GM21390 (cell line): Measurements from ENCODE around the gene RAMAC.
"Not testable (repeated sequence)": the region's sequence is repeated elsewhere in the genome, so short reads cannot be mapped to it uniquely, and the experiment has no call there.

Source experiments
- ATAC-seq: cut with Tn5 transposase; IDR thresholded peaks from one replicate; pipeline ENCODE4 v1.9.1; 2021; ENCODE audit not compliant: unreplicated experiment

Gene RAMAC

GRCh38 chr15:82966671-82967071 lies 19.3 kb upstream of the RAMAC start:
- peak; percentile 85 for ATAC-seq

- no peak for ATAC-seq
These were observed 17.9 kb upstream of the RAMAC start for GRCh38 chr15:82968066-82968465.

GRCh38 chr15:82969353-82969752 lies 16.7 kb upstream of the RAMAC start:
- no peak for ATAC-seq

GRCh38 chr15:82970078-82970686 lies 15.8 kb upstream of the RAMAC start:
- no peak for ATAC-seq

GRCh38 chr15:82970696-82971095 lies 15.3 kb upstream of the RAMAC start:
- no peak for ATAC-seq

GRCh38 chr15:82971218-82971984 lies 14.6 kb upstream of the RAMAC start:
- no peak for ATAC-seq

- no peak for ATAC-seq
These were observed 13.0 kb upstream of the RAMAC start for GRCh38 chr15:82972990-82973389.

- no peak for ATAC-seq
These were observed 8.9 kb upstream of the RAMAC start for GRCh38 chr15:82977076-82977475.

GRCh38 chr15:82978438-82978837 lies 7.6 kb upstream of the RAMAC start:
- no peak for ATAC-seq

GRCh38 chr15:82979726-82980125 lies 6.3 kb upstream of the RAMAC start:
- ATAC-seq, result no peak

GRCh38 chr15:82980981-82981380 lies 5.0 kb upstream of the RAMAC start:
- ATAC-seq, result no peak

GRCh38 chr15:82986442-82986780 lies 401 bp downstream of the RAMAC start:
- ATAC-seq, result peak; percentile 29

GRCh38 chr15:82992436-82992998 lies 6.5 kb downstream of the RAMAC start:
- no peak for ATAC-seq

- no peak for ATAC-seq
These were observed 7.1 kb downstream of the RAMAC start for GRCh38 chr15:82993144-82993543.

GRCh38 chr15:82995076-82995475 lies 9.1 kb downstream of the RAMAC start:
- ATAC-seq, result no peak

- ATAC-seq, result no peak
These were observed 9.9 kb downstream of the RAMAC start for GRCh38 chr15:82995938-82996337.

GRCh38 chr15:82999426-82999825 lies 13.4 kb downstream of the RAMAC start:
- no peak for ATAC-seq

- ATAC-seq, result peak; percentile 74
These were observed 14.1 kb downstream of the RAMAC start for GRCh38 chr15:82999905-83000671.

- not testable (repeated sequence) for ATAC-seq
These were observed 14.6 kb downstream of the RAMAC start for GRCh38 chr15:83000672-83001031.

GRCh38 chr15:83010709-83011270 lies 24.8 kb downstream of the RAMAC start:
- peak; percentile 62 for ATAC-seq

- ATAC-seq, result peak; percentile 88
These were observed 25.5 kb downstream of the RAMAC start, which contains the start of gene C15orf40 for GRCh38 chr15:83011271-83012075. Gene C15orf40, minus strand, starts transcription at chr15:83011639. Its CDS starts 32 bp downstream, at chr15:83011607.
